GM21576 (cell line): Measurements from ENCODE around the gene CEND1.
"Not testable (repeated sequence)": the region's sequence is repeated elsewhere in the genome, so short reads cannot be mapped to it uniquely, and the experiment has no call there.

Experiments used
- ATAC-seq: cut with Tn5 transposase; IDR thresholded peaks from one replicate; pipeline ENCODE4 v1.9.1; 2021; ENCODE audit warnings: mild to moderate bottlenecking, moderate library complexity; ENCODE audit not compliant: unreplicated experiment

The CEND1 gene

GRCh38 chr11:765025-765801, 24.7 kb downstream of the CEND1 start:
- no peak for ATAC-seq

- no peak for ATAC-seq
These were observed 25.4 kb downstream of the CEND1 start for GRCh38 chr11:764322-765024.

GRCh38 chr11:763549-764321, 26.2 kb downstream of the CEND1 start:
- no peak for ATAC-seq

- no peak for ATAC-seq
These were observed 26.8 kb downstream of the CEND1 start for GRCh38 chr11:763073-763463.

GRCh38 chr11:762421-763072, 27.3 kb downstream of the CEND1 start:
- ATAC-seq, result no peak

- no peak for ATAC-seq
These were observed 28.3 kb downstream of the CEND1 start for GRCh38 chr11:761526-762108.

- ATAC-seq, result no peak
These were observed 29.7 kb downstream of the CEND1 start for GRCh38 chr11:760236-760635.

- no peak for ATAC-seq
These were observed 40.2 kb downstream of the CEND1 start for GRCh38 chr11:749731-750130.

GRCh38 chr11:748007-748359, 41.9 kb downstream of the CEND1 start:
- ATAC-seq, result peak; percentile 20

GRCh38 chr11:747158-748006, 42.5 kb downstream of the CEND1 start, which contains the start of gene TALDO1:
Gene TALDO1 (plus strand): TSS chr11:747464. CDS start chr11:747482, 18 bp downstream.
- peak; percentile 87 for ATAC-seq

- peak; percentile 20 for ATAC-seq
These were observed 43.4 kb downstream of the CEND1 start for GRCh38 chr11:746289-747157.

- no peak for ATAC-seq
These were observed 44.5 kb downstream of the CEND1 start for GRCh38 chr11:745428-745827.

GRCh38 chr11:742571-743201, 47.2 kb downstream of the CEND1 start:
- no peak for ATAC-seq

GRCh38 chr11:742156-742546, 47.7 kb downstream of the CEND1 start:
- no peak for ATAC-seq

- ATAC-seq, result not testable (repeated sequence)
These were observed 52.0 kb downstream of the CEND1 start for GRCh38 chr11:737899-738298.

- ATAC-seq, result no peak
These were observed 52.5 kb downstream of the CEND1 start for GRCh38 chr11:737366-737765.
